RWPE2 (cell line): ENCODE results near the gene XPO6.

Source experiments
- ATAC-seq: fragments of 200-7000 bp; cut with Tn5 transposase; 3 replicates; pipeline ENCODE4 v1.9.1; 2021; ENCODE audit warnings: low read depth
- DNase-seq: peaks from one replicate; pipeline ENCODE4 v3.0.0-alpha.2; 2020; ENCODE audit warnings: low spot score
- H3K27ac ChIP-seq: fragments of 450-650 bp; 2 replicates; pipeline ENCODE4 v1.5.1; 2017; ENCODE audit warnings: mild to moderate bottlenecking; ENCODE audit not compliant: poor library complexity, severe bottlenecking
- H3K27me3 ChIP-seq: fragments of 250-450 bp; sonication (Bioruptor Pico); 2 replicates; pipeline ENCODE4 v1.5.1; 2021; ENCODE audit warnings: mild to moderate bottlenecking, moderate library complexity; ENCODE audit not compliant: insufficient read depth, poor library complexity, severe bottlenecking
- H3K36me3 ChIP-seq: fragments of 250-450 bp; sonication (Bioruptor Pico); 2 replicates; pipeline ENCODE4 v1.5.1; 2020; ENCODE audit warnings: low read depth, mild to moderate bottlenecking, moderate library complexity
- H3K4me1 ChIP-seq: fragments of 250-450 bp; sonication (Bioruptor Pico); 2 replicates; pipeline ENCODE4 v1.5.1; 2021; ENCODE audit warnings: mild to moderate bottlenecking, moderate library complexity; ENCODE audit not compliant: insufficient read depth, poor library complexity, severe bottlenecking
- H3K4me3 ChIP-seq: fragments of 250-450 bp; sonication (Bioruptor Pico); 2 replicates; pipeline ENCODE4 v1.5.1; 2021; ENCODE audit warnings: mild to moderate bottlenecking, moderate library complexity; ENCODE audit not compliant: severe bottlenecking
- H3K9me3 ChIP-seq: fragments of 250-450 bp; sonication (Bioruptor Pico); 2 replicates; pipeline ENCODE4 v1.5.1; 2021; ENCODE audit warnings: mild to moderate bottlenecking, moderate library complexity; ENCODE audit not compliant: severe bottlenecking
- CTCF ChIP-seq: fragments of 450-650 bp; IDR thresholded peaks from one replicate; pipeline ENCODE4 v1.5.1; 2017; ENCODE audit warnings: mild to moderate bottlenecking, moderate library complexity; ENCODE audit not compliant: poor library complexity, severe bottlenecking

XPO6 gene

DNA sequence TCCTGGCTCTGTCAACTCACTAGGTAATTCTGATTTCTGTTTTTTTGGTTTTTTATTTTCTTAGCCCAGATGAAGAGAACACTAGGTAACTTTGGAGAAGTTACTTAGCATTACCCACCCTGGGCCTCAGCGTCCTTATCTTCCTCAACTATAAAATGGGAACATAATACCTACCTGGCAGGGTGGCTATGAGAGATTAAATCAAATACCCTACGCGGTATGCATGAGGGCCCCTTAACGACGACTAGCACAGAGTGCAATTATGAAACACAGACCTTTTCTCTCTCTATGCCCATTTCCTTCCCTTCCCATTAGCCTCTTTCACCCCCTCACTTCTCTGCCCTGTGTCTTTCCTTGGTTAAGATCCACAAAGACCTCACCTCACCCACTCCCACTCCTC is 11.1 kb downstream of the XPO6 start:
- Histone ChIP-seq H3K4me3 (no peak overlapping the region), H3K36me3 (peaks cover 77% of the 10 kb centered on the region), H3K9me3 (no peaks in the 10 kb centered on the region), H3K27ac (no peak overlapping the region), H3K27me3 (no peaks in the 10 kb centered on the region), H3K4me1 (peaks cover under 1% of the 10 kb centered on the region)
- ATAC-seq, result no peak
- no peak for TF ChIP-seq CTCF
- no peak for DNase-seq

- ATAC-seq (no peak), DNase-seq (no peak)
- Histone ChIP-seq H3K27ac (peak overlapping the region; percentile 89), H3K4me3 (no peak overlapping the region), H3K9me3 (no peaks in the 10 kb centered on the region), H3K36me3 (peaks cover 62% of the 10 kb centered on the region), H3K4me1 (peaks cover 39% of the 10 kb centered on the region), H3K27me3 (no peaks in the 10 kb centered on the region)
- no peak for TF ChIP-seq CTCF
Observed at GRCh38 chr16:28196387-28196987, 15.3 kb downstream of the XPO6 start.

DNA sequence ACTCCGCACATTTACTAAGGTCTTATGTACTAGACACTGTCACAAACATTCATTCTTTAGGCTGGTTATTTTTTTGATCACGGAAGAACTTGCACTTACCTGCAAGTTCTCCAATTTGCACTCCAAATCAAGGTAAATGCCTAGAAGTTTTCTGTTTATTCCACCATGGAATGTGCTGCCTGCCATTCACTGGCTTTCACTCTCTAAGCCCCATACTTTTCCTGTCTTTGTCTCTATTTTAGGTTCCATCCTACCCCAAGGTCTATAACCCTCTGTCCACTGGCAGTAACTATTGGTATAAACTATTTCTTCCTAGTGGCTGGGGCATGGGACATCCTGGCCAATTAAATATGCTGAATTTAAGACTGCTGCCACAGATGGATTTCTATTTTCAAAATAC is 15.9 kb downstream of the XPO6 start:
- Histone ChIP-seq H3K9me3 (no peaks in the 10 kb centered on the region), H3K27ac (peak overlapping the region; percentile 89), H3K36me3 (peaks cover 60% of the 10 kb centered on the region), H3K27me3 (no peaks in the 10 kb centered on the region), H3K4me1 (peaks cover 46% of the 10 kb centered on the region), H3K4me3 (no peak overlapping the region)
- no peak for DNase-seq
- no peak for TF ChIP-seq CTCF
- ATAC-seq, result no peak

DNA sequence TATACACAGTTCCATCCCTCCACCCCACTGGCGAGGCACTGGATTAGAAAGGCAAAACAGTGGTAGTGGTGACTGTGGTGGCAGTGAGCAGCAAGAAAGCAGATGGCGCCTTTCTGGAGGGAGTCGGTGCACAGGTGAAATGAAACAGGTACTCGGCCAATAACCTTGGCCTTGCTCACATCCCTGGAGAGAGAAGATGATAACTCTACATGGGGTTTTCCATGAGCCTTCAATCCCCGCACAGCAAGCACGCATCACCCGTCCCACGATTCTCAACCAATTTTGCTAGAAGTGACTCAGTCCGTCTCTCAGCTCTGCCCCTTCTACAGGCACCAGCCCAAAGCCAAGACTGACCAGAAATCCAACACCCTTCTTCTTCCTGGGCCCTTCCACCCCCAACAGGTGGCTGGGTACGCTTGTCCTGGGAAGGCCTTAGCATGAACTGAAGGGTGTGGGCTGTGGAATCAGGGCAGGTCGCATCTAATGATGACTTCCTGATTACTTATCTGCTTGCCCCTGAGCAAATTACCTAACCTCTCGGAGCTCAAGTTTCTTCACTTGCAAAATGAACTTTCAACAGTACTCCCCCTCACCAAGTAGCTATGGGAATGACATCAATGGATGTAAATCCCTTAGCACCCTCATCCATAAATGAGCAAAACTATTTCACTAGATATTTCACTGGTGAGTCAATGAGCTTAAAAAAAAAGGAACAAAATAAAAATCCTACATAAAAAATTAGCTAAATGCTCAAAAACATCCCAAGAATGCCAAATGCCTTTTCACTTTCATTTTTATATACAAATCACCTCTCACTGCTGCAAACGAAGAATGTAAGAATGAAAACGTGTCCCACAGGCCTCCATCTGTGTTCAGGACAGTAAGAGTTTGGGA is 18.0 kb downstream of the XPO6 start:
- Histone ChIP-seq H3K4me1 (peaks cover 56% of the 10 kb centered on the region), H3K27me3 (no peaks in the 10 kb centered on the region), H3K4me3 (no peak overlapping the region), H3K36me3 (peaks cover 52% of the 10 kb centered on the region), H3K9me3 (no peaks in the 10 kb centered on the region), H3K27ac (peak overlapping the region; percentile 89)
- TF ChIP-seq CTCF, result no peak
- ATAC-seq (peak; percentile 75), DNase-seq (peak; percentile 81)
